Mucosa of descending colon (tissue), 3 donors: ENCODE data around the gene MYH16. TPM values are rescaled to one million over a fixed set of nuclear protein-coding genes. Genes with fewer than 3 reads are reported as not detected.
"Not testable (repeated sequence)": the region's sequence is repeated elsewhere in the genome, so short reads cannot be mapped to it uniquely, and the experiment has no call there.

ENCODE experiments used
- ATAC-seq: fragments of 200-7000 bp; cut with Tn5 transposase; one replicate; pipeline ENCODE4 v1.9.1; 2020; ENCODE audit warnings: mild to moderate bottlenecking, moderate library complexity
- DNase-seq, 3 donors: peaks; one replicate each; pipeline ENCODE4 v3.0.0-alpha.2; 2020
- H3K36me3 ChIP-seq: fragments of 200-600 bp; one replicate; pipeline ENCODE4 v1.8.0; 2021; ENCODE audit warnings: low read depth, mild to moderate bottlenecking
- H3K4me1 ChIP-seq: fragments of 200-600 bp; one replicate; pipeline ENCODE4 v1.8.0; 2021; ENCODE audit warnings: low read depth, mild to moderate bottlenecking
- H3K4me3 ChIP-seq: fragments of 200-600 bp; one replicate; pipeline ENCODE4 v1.8.0; 2021; ENCODE audit warnings: mild to moderate bottlenecking
- H3K9me3 ChIP-seq: fragments of 200-600 bp; one replicate; pipeline ENCODE4 v1.8.0; 2021; ENCODE audit warnings: mild to moderate bottlenecking
- CTCF ChIP-seq: fragments of 200-600 bp; IDR thresholded peaks from one replicate; pipeline ENCODE4 v1.8.0; 2022; ENCODE audit warnings: antibody characterized with exemption, mild to moderate bottlenecking
- intact Hi-C, 2 donors: fragments of 100-400 bp; cut with DNase I in 1 of 2; cut with micrococcal nuclease in 1 of 2; formaldehyde crosslinking; loops; one replicate each; pipeline versions ENCODE4 v1.11.0 to v1.11.1; 2022; cut with DNase I, micrococcal nuclease
- total RNA-seq, 3 donors: library from RNA; stranded (reverse); fragmentation: NEBNext Ultra II Directional in 2 of 3; extraction: Animal tissue kit (Norgen Biotek cat#: 25700) in 2 of 3; gene quantifications; one replicate each; pipeline versions ENCODE4 v1.2.1 to v1.2.4, GENCODE V29; 2021 to 2023
- donor health status: DM: no; HTN: no; CAD: no; lungs with moderate emphysema.
- donor health status: DM: no; HTN: no; CAD: no.
- donor health status: DM: no; HTN: yes; CAD: no.

Gene MYH16
- total RNA-seq, 3 donors from 2014 or later: not detected

- Histone ChIP-seq H3K4me1 (no peaks in the 10 kb centered on the region), H3K9me3 (no peaks in the 10 kb centered on the region), H3K36me3 (no peaks in the 10 kb centered on the region), H3K4me3 (no peak overlapping the region)
- TF ChIP-seq CTCF: no peak
- DNase-seq (no peak), ATAC-seq (no peak)
- intact Hi-C loops: no loop called here
Observed at GRCh38 chr7:99234185-99234584, 38.5 kb upstream of the MYH16 start.

- TF ChIP-seq CTCF: no peak
- H3K4me3 ChIP-seq: no peak overlapping the region
- intact Hi-C loops: no loop called here
- ATAC-seq (no peak), DNase-seq (no peak)
- no peaks in the 10 kb centered on the region for H3K9me3 ChIP-seq
- H3K4me1 ChIP-seq: no peaks in the 10 kb centered on the region
- H3K36me3 ChIP-seq: no peaks in the 10 kb centered on the region
Observed at GRCh38 chr7:99235925-99236324, 36.7 kb upstream of the MYH16 start.

- intact Hi-C loops, H3K4me1 ChIP-seq, ATAC-seq, DNase-seq, H3K9me3 ChIP-seq, H3K4me3 ChIP-seq, H3K36me3 ChIP-seq: not testable (repeated sequence)
Observed at GRCh38 chr7:99237876-99238275, 34.8 kb upstream of the MYH16 start.

- Histone ChIP-seq H3K4me1 (no peaks in the 10 kb centered on the region), H3K9me3 (no peaks in the 10 kb centered on the region), H3K36me3 (no peaks in the 10 kb centered on the region), H3K4me3 (no peak overlapping the region)
- ATAC-seq (no peak), DNase-seq (peak in 1 of 3 donors; percentile 16)
- no peak for TF ChIP-seq CTCF
- intact Hi-C loops: no loop called here
Observed at GRCh38 chr7:99238558-99239341, 33.9 kb upstream of the MYH16 start.

GRCh38 chr7:99242682-99243081 is 30.0 kb upstream of the MYH16 start:
- peaks cover 4% of the 10 kb centered on the region for H3K4me1 ChIP-seq
- ATAC-seq (no peak), DNase-seq (no peak)
- no peaks in the 10 kb centered on the region for H3K36me3 ChIP-seq
- no peak for TF ChIP-seq CTCF
- intact Hi-C loops: no loop called here
- no peaks in the 10 kb centered on the region for H3K9me3 ChIP-seq
- H3K4me3 ChIP-seq: no peak overlapping the region

- intact Hi-C loops: no loop called here
- H3K36me3 ChIP-seq: no peaks in the 10 kb centered on the region
- H3K4me3 ChIP-seq: no peak overlapping the region
- TF ChIP-seq CTCF: no peak
- no peaks in the 10 kb centered on the region for H3K9me3 ChIP-seq
- peaks cover 4% of the 10 kb centered on the region for H3K4me1 ChIP-seq
- ATAC-seq (no peak), DNase-seq (no peak)
Observed at GRCh38 chr7:99243751-99244337, 28.8 kb upstream of the MYH16 start.
